H9 (cell line): ENCODE measurements around the gene SLC22A15. TPM values are rescaled to one million over a fixed set of nuclear protein-coding genes. Genes with fewer than 3 reads are reported as not detected.

Experiments
- DNase-seq: peaks from one replicate; pipeline ENCODE4 v3.0.0-alpha.2; 2017
- H2AFZ ChIP-seq: one replicate; pipeline ENCODE4 v1.6.1; 2013; ENCODE audit warnings: mild to moderate bottlenecking, low read length, control low read depth, moderate library complexity
- H2AK5ac ChIP-seq: 2 replicates; pipeline ENCODE4 v1.6.1; 2013; ENCODE audit warnings: low read length, control low read depth, mixed read lengths; ENCODE audit not compliant: insufficient read length
- H2BK120ac ChIP-seq: one replicate; pipeline ENCODE4 v1.6.1; 2013; ENCODE audit warnings: low read depth, mild to moderate bottlenecking, low read length, control low read depth, inconsistent platforms; ENCODE audit not compliant: poor library complexity, severe bottlenecking
- H2BK12ac ChIP-seq: 2 replicates; pipeline ENCODE4 v1.6.1; 2013; ENCODE audit warnings: low read length, control low read depth, mixed read lengths, low read depth; ENCODE audit not compliant: insufficient read length
- H2BK15ac ChIP-seq: 2 replicates; pipeline ENCODE4 v1.6.1; 2013; ENCODE audit warnings: low read depth, low read length, control low read depth
- H2BK20ac ChIP-seq: one replicate; pipeline ENCODE4 v1.6.1; 2013; ENCODE audit warnings: low read depth, mild to moderate bottlenecking, low read length, control low read depth, inconsistent platforms; ENCODE audit not compliant: poor library complexity, severe bottlenecking
- H2BK5ac ChIP-seq: 2 replicates; pipeline ENCODE4 v1.6.1; 2013; ENCODE audit warnings: low read length, control low read depth, mixed read lengths; ENCODE audit not compliant: insufficient read length
- H3K14ac ChIP-seq: 2 replicates; pipeline ENCODE4 v1.6.1; 2013; ENCODE audit warnings: low read length, control low read depth; ENCODE audit not compliant: insufficient read depth
- H3K18ac ChIP-seq: 2 replicates; pipeline ENCODE4 v1.6.1; 2013; ENCODE audit warnings: low read depth, mild to moderate bottlenecking, mixed read lengths, low read length, control low read depth; ENCODE audit not compliant: insufficient read length
- H3K23ac ChIP-seq: 2 replicates; pipeline ENCODE4 v1.6.1; 2013; ENCODE audit warnings: low read length, control low read depth, mixed read lengths, low read depth; ENCODE audit not compliant: insufficient read length
- H3K23me2 ChIP-seq: 2 replicates; pipeline ENCODE4 v1.6.1; 2013; ENCODE audit warnings: low read depth, mild to moderate bottlenecking, mixed read lengths, low read length, control low read depth; ENCODE audit not compliant: insufficient read length, poor library complexity, severe bottlenecking
- H3K27ac ChIP-seq: 2 replicates; pipeline ENCODE4 v1.5.1; 2013; ENCODE audit warnings: low read length, control low read depth, mixed read lengths, low read depth; ENCODE audit not compliant: insufficient read length
- H3K27me3 ChIP-seq: 2 replicates; pipeline ENCODE4 v1.6.1; 2013; ENCODE audit warnings: low read length, control low read depth, inconsistent platforms; ENCODE audit not compliant: insufficient read depth
- H3K4ac ChIP-seq: 2 replicates; pipeline ENCODE4 v1.6.1; 2013; ENCODE audit warnings: low read depth, mild to moderate bottlenecking, control low read depth, inconsistent platforms, low read length, moderate library complexity
- H3K4me1 ChIP-seq: 2 replicates; pipeline ENCODE4 v1.6.1; 2013; ENCODE audit warnings: low read length, control low read depth, inconsistent platforms; ENCODE audit not compliant: insufficient read depth
- H3K4me2 ChIP-seq: 2 replicates; pipeline ENCODE4 v1.6.1; 2013; ENCODE audit warnings: low read length, control low read depth, mixed read lengths; ENCODE audit not compliant: insufficient read length, insufficient read depth
- H3K56ac ChIP-seq: 2 replicates; pipeline ENCODE4 v1.6.1; 2013; ENCODE audit warnings: low read depth, mild to moderate bottlenecking, mixed read lengths, low read length, control low read depth; ENCODE audit not compliant: insufficient read length
- H3K79me1 ChIP-seq: 2 replicates; pipeline ENCODE4 v1.6.1; 2013; ENCODE audit warnings: low read depth, mild to moderate bottlenecking, moderate library complexity, low read length, control low read depth, inconsistent platforms; ENCODE audit not compliant: insufficient read depth, poor library complexity, severe bottlenecking
- H3K79me2 ChIP-seq: 2 replicates; pipeline ENCODE4 v1.6.1; 2013; ENCODE audit warnings: low read length, control low read depth, inconsistent platforms; ENCODE audit not compliant: insufficient read depth
- H3K9ac ChIP-seq: 2 replicates; pipeline ENCODE4 v1.6.1; 2013; ENCODE audit warnings: low read length, control low read depth, mixed read lengths; ENCODE audit not compliant: insufficient read length; ENCODE audit errors: extremely low read depth
- H3K9me3 ChIP-seq: one replicate; pipeline ENCODE4 v1.6.1; 2013; ENCODE audit warnings: low read depth, low read length, inconsistent platforms; ENCODE audit not compliant: control insufficient read depth
- H3T11ph ChIP-seq: one replicate; pipeline ENCODE4 v1.6.1; 2013; ENCODE audit warnings: mild to moderate bottlenecking, low read length, control low read depth, inconsistent platforms
- H4K20me1 ChIP-seq: one replicate; pipeline ENCODE4 v1.6.1; 2013; ENCODE audit not compliant: control insufficient read depth, insufficient read length, insufficient read depth
- H4K5ac ChIP-seq: 2 replicates; pipeline ENCODE4 v1.6.1; 2013; ENCODE audit warnings: low read depth, mild to moderate bottlenecking, mixed read lengths, low read length, control low read depth; ENCODE audit not compliant: insufficient read length
- H4K8ac ChIP-seq: replicated peaks from 2 replicates; pipeline ENCODE4 v1.6.1; 2013; ENCODE audit warnings: low read length, control low read depth, mixed read lengths, low read depth; ENCODE audit not compliant: insufficient read length
- H4K91ac ChIP-seq: 2 replicates; pipeline ENCODE4 v1.6.1; 2013; ENCODE audit warnings: low read depth, mild to moderate bottlenecking, moderate library complexity, mixed read lengths, low read length, control low read depth; ENCODE audit not compliant: insufficient read length
- H3K27ac Mint-ChIP-seq, 3 experiments: 2 replicates in 2 of 3; 3 replicates in 1 of 3; pipeline ENCODE4 v1.8.0; 2020 to 2021; ENCODE audit warnings: mixed read lengths in 3 of 3, mild to moderate bottlenecking in 1 of 3, moderate library complexity in 1 of 3
- H3K27me3 Mint-ChIP-seq: 2 replicates; pipeline ENCODE4 v1.8.0; 2021; ENCODE audit warnings: low read depth, mild to moderate bottlenecking, moderate library complexity, mixed read lengths
- H3K36me3 Mint-ChIP-seq, 3 experiments: 2 replicates in 2 of 3; 3 replicates in 1 of 3; pipeline ENCODE4 v1.8.0; 2020 to 2021; ENCODE audit warnings: low read depth in 3 of 3, mixed read lengths in 3 of 3; ENCODE audit not compliant: insufficient read depth in 1 of 3
- H3K4me1 Mint-ChIP-seq, 2 experiments: 2 replicates each; pipeline ENCODE4 v1.8.0; 2020; ENCODE audit warnings: mixed read lengths in 2 of 2
- H3K4me3 Mint-ChIP-seq, 2 experiments: 2 replicates in 1 of 2; 3 replicates in 1 of 2; pipeline ENCODE4 v1.8.0; 2020 to 2021; ENCODE audit warnings: mild to moderate bottlenecking in 2 of 2, mixed read lengths in 2 of 2, moderate library complexity in 1 of 2
- H3K9me3 Mint-ChIP-seq, 2 experiments: 2 replicates in 1 of 2; 3 replicates in 1 of 2; pipeline ENCODE4 v1.8.0; 2020; ENCODE audit warnings: mild to moderate bottlenecking in 2 of 2, mixed read lengths in 2 of 2, moderate library complexity in 1 of 2
- CTCF ChIP-seq: fragments of 200-600 bp; sonication (generic); conservative IDR thresholded peaks from 3 replicates; pipeline ENCODE4 v1.8.0; 2021; ENCODE audit warnings: antibody characterized with exemption, mild to moderate bottlenecking
- WGBS: extraction: QIAGEN DNeasy Blood & Tissue Kit; methylation state at CpG from one replicate; pipeline ENCODE4 v1.1.7; 2013; ENCODE audit warnings: missing lambda C conversion rate, low lambda C conversion rate, mixed read lengths; ENCODE audit not compliant: insufficient read length; ENCODE audit errors: extremely low coverage; 5-methylcytosine and 5-hydroxymethylcytosine counted together
- total RNA-seq: library from RNA; stranded (reverse); gene quantifications from 2 replicates; pipeline ENCODE4 v1.2.1, GENCODE V29; 2021

Gene SLC22A15
- total RNA-seq, 1 experiment from 2014 or later = 3.2 TPM

GRCh38 chr1:116064616-116065015, 88.3 kb downstream of the SLC22A15 start:
- Histone ChIP-seq H2AK5ac (no peak overlapping the region), H2BK12ac (no peak overlapping the region), H3T11ph (no peak overlapping the region), H3K9me3 (no peaks in the 10 kb centered on the region), H3K4me1 (no peaks in the 10 kb centered on the region), H2BK120ac (no peak overlapping the region), H4K20me1 (no peaks in the 10 kb centered on the region), H3K56ac (no peak overlapping the region), H2BK5ac (no peak overlapping the region), H2AFZ (no peak overlapping the region), H3K18ac (no peak overlapping the region), H2BK15ac (no peak overlapping the region), H3K14ac (no peak overlapping the region), H3K9ac (no peak overlapping the region), H4K5ac (no peak overlapping the region), H4K91ac (no peak overlapping the region), H3K23me2 (no peaks in the 10 kb centered on the region), H3K27me3 (no peaks in the 10 kb centered on the region), H3K23ac (no peak overlapping the region), H3K27ac (no peak overlapping the region), H3K79me1 (no peaks in the 10 kb centered on the region), H3K4ac (no peak overlapping the region), H3K79me2 (no peaks in the 10 kb centered on the region), H2BK20ac (no peak overlapping the region), H4K8ac (no peak overlapping the region), H3K4me2 (no peak overlapping the region)
- peaks cover 0 to 5% (median 2%) of the 10 kb centered on the region in 3 experiments; a peak in 2 of 7 replicates for H3K36me3 Mint-ChIP-seq
- no peak overlapping the region for H3K4me3 Mint-ChIP-seq
- H3K9me3 Mint-ChIP-seq = peaks cover 0 to under 1% of the 10 kb centered on the region in 2 experiments; a peak in 2 of 5 replicates
- DNase-seq = no peak
- H3K27ac Mint-ChIP-seq = no peak overlapping the region
- no peaks in the 10 kb centered on the region for H3K27me3 Mint-ChIP-seq
- no peaks in the 10 kb centered on the region for H3K4me1 Mint-ChIP-seq
- WGBS = no CpG with 5 or more reads among the region's 2 CpGs
- TF ChIP-seq CTCF = no peak
